Thyroid gland (tissue), 4 donors: Measurements from ENCODE around the gene DNAJB1. TPM values are rescaled to one million over a fixed set of nuclear protein-coding genes. Genes with fewer than 3 reads are reported as not detected.
"Not testable (repeated sequence)": the region's sequence is repeated elsewhere in the genome, so short reads cannot be mapped to it uniquely, and the experiment has no call there.

Experiments used
- DNase-seq, 2 donors: peaks; one replicate each; pipeline ENCODE4 v3.0.0-alpha.2; 2019
- H3K27ac ChIP-seq, 3 donors: fragments of 200-600 bp; sonication (generic); 1 replicate in 2 of 3; 2 replicates in 1 of 3; pipeline ENCODE4 v1.5.1; 2016 to 2019; ENCODE audit warnings: mild to moderate bottlenecking in 1 of 3, moderate library complexity in 1 of 3
- H3K27me3 ChIP-seq: fragments of 200-600 bp; sonication (generic); one replicate; pipeline ENCODE4 v1.5.1; 2019
- H3K36me3 ChIP-seq, 2 donors: fragments of 200-600 bp; sonication (generic); one replicate each; pipeline ENCODE4 v1.5.1; 2016 to 2019
- H3K4me1 ChIP-seq, 2 donors: fragments of 200-600 bp; sonication (generic); one replicate each; pipeline ENCODE4 v1.5.1; 2017 to 2019
- H3K4me3 ChIP-seq, 3 donors: fragments of 200-600 bp; sonication (generic); replicated peaks in 1 of 3; 1 replicate in 2 of 3; 2 replicates in 1 of 3; pipeline ENCODE4 v1.5.1; 2016; ENCODE audit warnings: mild to moderate bottlenecking in 1 of 3
- H3K9me3 ChIP-seq: fragments of 200-600 bp; sonication (generic); one replicate; pipeline ENCODE4 v1.5.1; 2017
- POLR2A ChIP-seq, 2 donors: fragments of 450-650 bp; IDR thresholded peaks; one replicate each; pipeline ENCODE4 v1.6.1; 2017; ENCODE audit warnings: antibody characterized with exemption in 2 of 2, mild to moderate bottlenecking in 2 of 2, moderate library complexity in 1 of 2
- WGBS, 2 donors: methylation state at CpG; one replicate each; pipeline ENCODE4 v1.1.5; 2017; 5-methylcytosine and 5-hydroxymethylcytosine counted together
- intact Hi-C: fragments of 100-400 bp; cut with DNase I; formaldehyde crosslinking; loops from one replicate; pipeline ENCODE4 v1.15.1; 2023
- total RNA-seq, 4 donors: library from RNA; depleted of rRNA; stranded (reverse); fragments of >200 nt; gene quantifications; one replicate each; pipeline ENCODE4 v1.2.3, GENCODE V29; 2016
- TF ChIP-seq, protein P1 (sequence below), 6 experiments: fragments of 200-600 bp in 3 of 6; fragments of 450-650 bp in 3 of 6; sonication (generic) in 3 of 6; IDR thresholded peaks; one replicate each; pipeline ENCODE4 v1.5.1; 2016 to 2019; ENCODE audit warnings: antibody characterized with exemption in 6 of 6, mild to moderate bottlenecking in 2 of 6, inconsistent platforms in 1 of 6, moderate library complexity in 1 of 6

DNAJB1 gene
- total RNA-seq, 4 donors from 2014 or later: 49.1 to 61.1 (median 55.3) TPM

DNA sequence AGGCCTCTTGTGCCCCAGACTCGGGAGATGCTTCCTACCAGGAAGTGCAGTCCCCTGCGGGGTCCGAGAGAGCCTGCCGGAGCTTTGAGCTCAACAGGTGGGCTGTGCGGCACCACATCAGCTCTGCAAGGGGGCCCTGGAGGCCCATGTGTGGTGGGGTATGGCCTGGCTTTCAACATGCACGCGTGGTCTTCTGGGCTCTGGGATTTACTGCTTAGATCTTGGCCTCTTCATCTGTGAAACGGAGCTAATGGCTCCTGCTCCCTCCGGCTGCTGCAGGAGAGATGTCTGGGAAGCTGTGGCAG lies 35.7 kb upstream of the DNAJB1 start:
- no peak overlapping the region for H3K27ac ChIP-seq
- DNase-seq: no peak
- TF ChIP-seq, protein P1, sequence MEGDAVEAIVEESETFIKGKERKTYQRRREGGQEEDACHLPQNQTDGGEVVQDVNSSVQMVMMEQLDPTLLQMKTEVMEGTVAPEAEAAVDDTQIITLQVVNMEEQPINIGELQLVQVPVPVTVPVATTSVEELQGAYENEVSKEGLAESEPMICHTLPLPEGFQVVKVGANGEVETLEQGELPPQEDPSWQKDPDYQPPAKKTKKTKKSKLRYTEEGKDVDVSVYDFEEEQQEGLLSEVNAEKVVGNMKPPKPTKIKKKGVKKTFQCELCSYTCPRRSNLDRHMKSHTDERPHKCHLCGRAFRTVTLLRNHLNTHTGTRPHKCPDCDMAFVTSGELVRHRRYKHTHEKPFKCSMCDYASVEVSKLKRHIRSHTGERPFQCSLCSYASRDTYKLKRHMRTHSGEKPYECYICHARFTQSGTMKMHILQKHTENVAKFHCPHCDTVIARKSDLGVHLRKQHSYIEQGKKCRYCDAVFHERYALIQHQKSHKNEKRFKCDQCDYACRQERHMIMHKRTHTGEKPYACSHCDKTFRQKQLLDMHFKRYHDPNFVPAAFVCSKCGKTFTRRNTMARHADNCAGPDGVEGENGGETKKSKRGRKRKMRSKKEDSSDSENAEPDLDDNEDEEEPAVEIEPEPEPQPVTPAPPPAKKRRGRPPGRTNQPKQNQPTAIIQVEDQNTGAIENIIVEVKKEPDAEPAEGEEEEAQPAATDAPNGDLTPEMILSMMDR (IDR thresholded peaks at IDR 0.05): no peak
- TF ChIP-seq POLR2A (IDR thresholded peaks at IDR 0.05): no peak
- intact Hi-C loops: loop anchor here (10.0 kb wide), 1 partner anchor 49 kb away; no protein-coding TSS in a partner anchor
- peaks cover 38 to 61% of the 10 kb centered on the region in 2 donors for H3K4me1 ChIP-seq
- no peaks in the 10 kb centered on the region for H3K9me3 ChIP-seq
- no peaks in the 10 kb centered on the region for H3K36me3 ChIP-seq
- H3K27me3 ChIP-seq: no peaks in the 10 kb centered on the region
- H3K4me3 ChIP-seq: no peak overlapping the region
- 81 to 86% methylated on average over 2 to 4 of the region's 9 CpGs for WGBS, 2 donors

DNA sequence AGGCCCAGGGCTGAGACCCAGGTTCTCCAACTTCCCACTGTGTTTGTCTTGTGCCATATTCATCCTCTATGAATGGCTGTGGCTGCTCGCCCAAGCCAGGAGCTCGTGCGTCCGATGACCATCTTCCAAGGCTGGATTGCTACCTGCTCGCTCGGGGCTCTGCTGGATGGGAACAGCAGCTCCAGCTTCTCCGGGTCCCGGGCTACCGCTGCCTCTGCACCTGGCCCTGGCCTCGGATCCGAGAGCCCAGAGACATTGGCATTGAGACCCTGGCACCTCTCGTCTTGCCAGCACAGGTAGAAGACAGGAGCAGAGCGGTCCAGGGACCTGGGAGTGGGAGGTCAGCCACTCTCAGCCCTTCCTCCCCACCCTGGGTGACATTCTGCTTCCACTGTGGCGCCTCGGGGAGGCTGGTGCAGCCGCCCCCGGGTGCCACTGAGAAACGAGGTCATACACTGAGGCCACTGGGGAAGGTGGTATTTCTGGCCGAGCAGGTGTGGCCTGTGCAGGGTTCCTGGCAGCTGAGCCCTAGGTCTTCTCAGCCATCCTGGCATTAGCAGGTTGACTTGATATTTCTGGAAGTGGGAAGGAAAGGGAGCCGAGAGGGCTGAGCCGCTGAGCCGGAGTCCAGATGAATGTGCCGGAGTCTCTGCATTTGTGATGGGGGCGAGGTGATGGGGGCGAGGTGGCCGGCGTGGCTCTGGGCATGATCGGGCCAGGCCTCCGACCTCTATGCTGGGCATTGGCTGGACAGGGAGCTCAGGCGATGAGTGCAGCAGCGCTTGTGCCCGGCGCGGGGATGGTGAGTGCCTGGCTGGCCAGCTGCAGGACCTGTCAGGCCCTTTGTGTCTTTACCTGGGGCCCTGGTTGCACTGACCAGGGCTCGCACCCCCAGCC lies 35.1 kb upstream of the DNAJB1 start:
- Histone ChIP-seq H3K4me3 (no peak overlapping the region), H3K27me3 (no peaks in the 10 kb centered on the region), H3K4me1 (peaks cover 34 to 55% of the 10 kb centered on the region in 2 donors), H3K36me3 (no peaks in the 10 kb centered on the region), H3K27ac (no peak overlapping the region), H3K9me3 (no peaks in the 10 kb centered on the region)
- no peak for TF ChIP-seq POLR2A (IDR thresholded peaks at IDR 0.05)
- TF ChIP-seq, protein P1 (IDR thresholded peaks at IDR 0.05): no peak
- intact Hi-C loops: loop anchor here (10.0 kb wide), 1 partner anchor 48 kb away; no protein-coding TSS in a partner anchor
- no peak for DNase-seq
- 90 to 97% methylated on average over 16 to 20 of the region's 35 CpGs for WGBS, 2 donors

GRCh38 chr19:14552006-14552360 lies 33.8 kb upstream of the DNAJB1 start:
- not testable (repeated sequence) for H3K27ac ChIP-seq, H3K27me3 ChIP-seq, H3K36me3 ChIP-seq, H3K9me3 ChIP-seq, H3K4me3 ChIP-seq
- intact Hi-C loops: loop anchor here (10.0 kb wide), 1 partner anchor 47 kb away; no protein-coding TSS in a partner anchor
- peak; percentile 48 to 49 for DNase-seq
- H3K4me1 ChIP-seq: peaks cover 30 to 47% of the 10 kb centered on the region in 2 donors
- 83 to 85% methylated on average over 8 of the region's 8 CpGs for WGBS, 2 donors

- H3K36me3 ChIP-seq, H3K27me3 ChIP-seq, H3K9me3 ChIP-seq, H3K4me3 ChIP-seq: not testable (repeated sequence)
- peaks cover 25 to 42% of the 10 kb centered on the region in 2 donors for H3K4me1 ChIP-seq
- 78 to 81% methylated on average over 9 to 10 of the region's 12 CpGs for WGBS, 2 donors
- peak; percentile 49 to 54 for DNase-seq
- peak overlapping the region in 2 of 3 donors; percentile 29 to 43 for H3K27ac ChIP-seq
- intact Hi-C loops: loop anchor here (10.0 kb wide), 1 partner anchor 47 kb away; no protein-coding TSS in a partner anchor
Observed at GRCh38 chr19:14551134-14552005, 33.2 kb upstream of the DNAJB1 start.

GRCh38 chr19:14550201-14550754 lies 32.1 kb upstream of the DNAJB1 start:
- Histone ChIP-seq H3K9me3 (no peaks in the 10 kb centered on the region), H3K36me3 (no peaks in the 10 kb centered on the region), H3K27me3 (no peaks in the 10 kb centered on the region), H3K27ac (peak overlapping the region; percentile 25 to 76 (median 56)), H3K4me3 (no peak overlapping the region), H3K4me1 (peaks cover 28 to 49% of the 10 kb centered on the region in 2 donors)
- DNase-seq: peak; percentile 88 to 94
- intact Hi-C loops: loop anchor here (10.0 kb wide), 1 partner anchor 45 kb away; no protein-coding TSS in a partner anchor
- TF ChIP-seq, protein P1 (IDR thresholded peaks at IDR 0.05): no peak
- TF ChIP-seq POLR2A (IDR thresholded peaks at IDR 0.05): peak in 1 of 2 donors; percentile 16
- 40 to 43% methylated on average over 12 to 13 of the region's 15 CpGs for WGBS, 2 donors
